GM21390 (cell line): Measurements from ENCODE around the gene POP7.
"Not testable (repeated sequence)": the region's sequence is repeated elsewhere in the genome, so short reads cannot be mapped to it uniquely, and the experiment has no call there.

Experiments
- ATAC-seq: cut with Tn5 transposase; IDR thresholded peaks from one replicate; pipeline ENCODE4 v1.9.1; 2021; ENCODE audit not compliant: unreplicated experiment

The POP7 gene

DNA sequence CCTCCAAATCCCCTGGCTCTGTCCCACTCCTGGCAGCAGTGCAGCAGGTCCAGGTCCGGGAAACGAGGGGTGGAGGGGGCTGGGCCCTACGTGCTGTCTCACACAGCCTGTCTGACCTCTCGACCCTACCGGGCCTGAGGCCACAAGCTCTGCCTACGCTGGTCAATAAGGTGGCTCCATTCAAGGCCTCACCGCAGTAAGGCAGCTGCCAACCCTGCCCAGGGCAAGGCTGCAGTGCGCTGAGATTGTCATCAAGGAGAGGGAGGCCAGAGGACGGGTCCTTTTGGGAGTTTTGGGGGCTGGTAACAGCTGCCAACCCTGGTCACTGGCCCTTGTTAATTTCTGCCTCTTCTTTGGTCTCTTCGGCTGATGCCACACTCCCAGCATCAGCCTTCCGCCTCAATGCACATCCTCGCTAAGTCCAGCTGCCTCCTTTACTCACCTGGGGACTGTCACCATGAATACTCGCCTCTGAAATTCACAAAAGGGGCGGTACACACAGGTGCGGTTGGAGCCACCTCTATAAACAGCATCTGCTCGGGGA lies 17.9 kb downstream of the POP7 start:
- no peak for ATAC-seq

DNA sequence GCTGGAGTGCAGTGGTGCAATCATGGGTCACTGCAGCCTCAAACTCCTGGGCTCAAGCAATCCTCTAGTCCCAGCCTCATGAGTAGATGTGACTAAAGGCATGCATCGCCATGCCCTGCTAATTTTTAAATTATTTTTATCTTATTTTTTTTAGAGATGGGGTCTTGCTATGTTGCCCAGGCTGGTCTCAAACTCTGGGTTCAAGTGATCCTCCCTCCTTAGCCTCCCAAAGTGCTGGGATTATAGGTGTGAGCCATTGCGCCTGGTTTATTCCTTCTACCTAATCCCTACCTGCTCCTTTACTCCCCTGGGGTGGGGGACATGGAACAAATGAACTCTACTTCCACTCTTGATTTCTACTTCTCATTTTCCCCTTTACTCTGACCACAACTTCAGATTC lies 18.4 kb downstream of the POP7 start:
- ATAC-seq, result not testable (repeated sequence)

DNA sequence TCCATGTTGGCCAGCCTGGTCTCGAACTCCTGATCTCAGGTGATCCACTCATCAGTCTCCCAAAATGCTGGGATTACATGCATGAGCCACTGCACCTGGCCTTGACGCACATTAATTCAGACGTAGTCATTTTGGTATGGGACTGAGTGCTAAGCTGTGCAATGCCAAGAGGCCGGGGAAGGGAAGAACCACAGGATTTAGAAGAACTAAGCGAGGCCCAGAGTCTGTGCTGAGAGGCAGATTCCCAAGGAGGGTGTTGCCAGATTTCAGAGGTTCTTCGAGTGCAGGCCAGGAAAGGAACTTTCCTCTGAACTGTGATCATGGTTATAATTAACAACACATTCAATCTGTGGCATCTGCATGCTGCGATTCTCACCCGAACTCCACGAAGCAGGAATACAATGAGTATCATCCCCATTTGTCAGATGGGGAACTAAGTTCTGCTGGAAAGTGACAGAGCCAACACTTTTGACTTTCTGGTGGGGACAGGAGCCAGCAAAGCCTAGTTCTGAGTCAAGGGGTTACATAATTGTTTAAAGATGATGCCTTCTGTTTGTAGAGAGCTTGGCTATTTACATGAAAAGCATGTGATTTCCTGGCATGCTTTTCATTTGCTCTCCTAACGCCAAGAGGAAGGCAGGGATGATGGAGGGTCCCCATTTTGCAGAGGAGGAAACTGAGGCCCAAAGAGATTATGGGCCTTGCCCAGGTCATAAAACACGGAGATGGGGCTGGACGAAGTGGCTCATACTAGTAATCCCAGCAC lies 21.3 kb downstream of the POP7 start:
- no peak for ATAC-seq

DNA sequence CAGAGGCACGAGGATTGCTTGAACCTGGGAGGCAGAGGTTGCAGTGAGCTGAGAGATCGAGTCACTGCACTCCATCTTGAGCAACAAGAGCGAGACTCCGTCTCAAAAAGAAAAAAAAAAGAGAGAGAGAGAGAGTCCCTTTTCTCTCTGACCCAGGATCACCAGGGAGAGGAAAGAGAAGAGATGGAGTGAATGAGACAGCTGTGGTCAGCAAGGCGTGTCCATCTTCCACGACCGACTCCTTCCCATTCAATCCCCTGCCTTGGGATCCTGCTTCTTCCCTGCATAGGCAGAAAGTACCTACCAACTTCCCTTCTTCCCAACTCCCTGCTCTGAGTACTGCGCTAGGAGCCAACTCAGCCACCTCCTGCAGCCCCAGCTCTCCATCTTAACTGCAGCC lies 22.3 kb downstream of the POP7 start:
- ATAC-seq, result no peak

DNA sequence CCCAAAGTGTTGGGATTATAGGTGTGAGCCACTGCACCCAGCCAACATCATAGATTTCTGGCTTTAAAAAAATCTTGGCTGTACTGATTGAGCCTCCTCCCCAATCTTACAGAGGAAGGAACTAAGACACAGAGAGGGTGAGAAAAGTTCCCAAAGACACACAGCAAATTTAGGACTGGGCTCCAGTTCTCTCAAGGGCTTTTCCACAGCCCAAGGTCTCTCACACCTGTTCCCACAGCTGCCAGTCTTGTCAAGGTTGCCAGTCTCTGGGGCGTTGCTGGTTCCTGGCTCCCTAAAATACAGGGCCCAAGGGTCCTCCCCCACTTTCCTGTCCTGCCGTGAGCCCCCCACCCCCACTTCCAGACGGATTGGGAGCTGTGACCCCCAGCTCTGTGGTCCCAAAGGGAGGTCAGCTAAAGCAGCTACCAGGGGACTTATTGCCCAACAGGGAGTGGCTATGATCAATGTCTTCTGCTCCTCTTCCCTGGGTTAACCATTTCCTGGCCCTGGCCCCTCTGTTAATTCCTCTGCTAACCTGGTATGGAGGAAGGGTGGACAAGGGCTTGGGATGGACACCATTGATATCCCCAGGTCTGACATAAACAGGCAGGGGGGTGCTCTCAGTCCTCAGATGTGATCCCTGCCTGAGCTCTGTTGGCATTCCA lies 24.3 kb downstream of the POP7 start:
- no peak for ATAC-seq

DNA sequence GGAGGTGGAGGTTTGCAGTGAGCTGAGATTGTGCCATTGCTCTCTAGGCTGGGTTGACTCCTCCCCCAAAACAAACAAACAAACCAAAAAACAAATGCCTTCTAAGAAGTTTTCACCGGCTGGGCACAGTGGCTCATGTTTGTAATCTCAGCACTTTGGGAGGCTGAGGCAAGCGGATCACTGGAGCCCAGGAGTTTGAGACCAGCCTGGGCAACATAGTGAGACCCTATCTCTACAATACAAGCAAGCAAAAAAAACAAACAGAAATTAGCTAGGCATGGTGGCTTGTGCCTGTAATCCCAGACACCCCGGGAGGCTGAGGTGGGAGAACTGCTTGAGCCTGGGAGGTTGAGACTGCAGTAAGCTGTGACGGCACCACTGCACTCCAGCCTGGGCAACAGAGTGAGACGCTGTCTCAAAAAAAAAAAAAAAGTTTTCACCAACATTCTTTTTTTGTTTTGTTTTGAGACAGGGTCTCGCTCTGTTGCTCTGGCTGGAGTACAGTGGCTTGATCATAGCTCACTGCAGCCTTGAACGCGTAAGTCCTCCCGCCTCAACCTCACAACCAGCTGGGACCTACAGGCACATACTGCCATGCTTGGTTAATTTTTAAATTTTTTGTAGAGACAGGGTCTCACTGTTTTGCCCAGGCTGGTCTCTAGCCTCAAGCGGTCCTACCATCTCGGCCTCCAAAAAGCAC lies 26.2 kb downstream of the POP7 start:
- no peak for ATAC-seq

DNA sequence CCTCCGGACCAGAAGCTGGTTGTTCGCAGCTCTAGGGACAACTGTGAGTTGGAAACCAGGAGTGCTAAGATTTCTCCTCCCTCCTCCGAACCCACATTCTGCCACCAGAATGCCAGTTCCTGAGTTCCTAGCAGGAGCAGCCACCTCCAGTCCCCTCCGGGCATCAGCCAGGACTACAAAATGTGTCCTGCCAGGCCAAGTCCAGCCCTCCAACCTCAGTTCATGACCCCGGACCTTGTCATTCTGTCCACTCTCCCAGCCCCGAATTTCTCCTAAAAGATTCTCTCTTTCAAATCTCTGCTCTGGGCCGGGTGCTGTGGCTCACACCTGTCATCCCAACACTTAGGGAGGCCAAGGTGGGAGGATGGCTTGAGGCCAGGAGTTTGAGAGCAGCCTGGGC lies 29.8 kb downstream of the POP7 start:
- no peak for ATAC-seq

DNA sequence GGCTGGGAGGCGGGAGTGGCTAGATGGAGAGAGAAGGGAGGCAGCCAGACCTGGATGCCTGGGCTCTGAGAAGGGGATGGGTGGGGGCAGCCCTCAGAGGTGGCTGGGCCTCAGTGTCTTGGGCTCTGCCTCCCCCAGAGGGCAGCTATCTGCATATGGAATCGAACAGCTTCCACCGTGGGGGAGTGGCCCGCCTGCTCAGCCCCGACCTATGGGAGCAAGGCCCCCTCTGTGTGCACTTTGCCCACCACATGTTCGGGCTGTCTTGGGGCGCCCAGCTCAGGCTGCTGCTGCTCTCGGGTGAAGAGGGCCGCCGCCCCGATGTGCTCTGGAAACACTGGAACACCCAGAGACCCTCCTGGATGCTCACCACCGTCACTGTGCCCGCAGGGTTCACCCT lies 30.8 kb downstream of the POP7 start:
- no peak for ATAC-seq

DNA sequence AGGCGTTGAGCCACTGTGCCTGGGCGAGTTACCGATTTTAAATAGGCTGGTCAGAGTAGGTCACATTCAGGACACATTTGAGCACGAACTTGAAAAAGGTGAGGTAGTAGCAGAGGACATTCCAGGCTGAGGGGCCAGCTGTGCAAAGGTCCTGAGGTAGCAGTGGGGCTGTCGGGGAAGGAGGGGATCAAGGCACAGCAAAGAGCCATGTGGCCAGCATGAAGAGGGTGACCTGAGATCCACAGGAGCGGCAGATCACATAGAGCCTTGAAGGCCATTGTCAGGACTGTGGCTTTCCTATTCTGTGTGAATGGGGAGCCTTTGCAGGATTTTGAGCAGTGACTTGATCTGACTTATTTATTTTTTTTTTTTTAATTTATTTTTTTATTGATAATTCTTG lies 34.0 kb downstream of the POP7 start:
- ATAC-seq, result no peak

DNA sequence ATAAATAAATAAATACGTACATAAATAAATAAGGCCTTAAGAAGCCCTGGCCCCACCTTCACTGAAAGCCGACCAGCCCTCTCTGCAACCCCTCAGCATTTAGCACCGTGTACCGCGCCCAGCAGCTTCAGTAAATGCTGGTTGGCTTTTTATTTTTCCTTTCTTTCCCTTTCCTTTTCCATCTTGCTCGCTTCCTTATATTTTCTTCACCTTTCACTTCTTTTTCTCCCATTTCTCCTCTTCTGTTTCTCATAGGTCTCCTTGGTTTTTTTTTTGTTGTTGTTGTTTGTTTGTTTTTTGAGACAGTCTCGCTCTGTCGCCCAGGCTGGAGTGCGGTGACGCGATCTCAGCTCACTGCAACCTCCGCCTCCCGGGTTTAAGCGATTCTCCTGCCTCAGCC lies 38.7 kb downstream of the POP7 start:
- ATAC-seq, result no peak

DNA sequence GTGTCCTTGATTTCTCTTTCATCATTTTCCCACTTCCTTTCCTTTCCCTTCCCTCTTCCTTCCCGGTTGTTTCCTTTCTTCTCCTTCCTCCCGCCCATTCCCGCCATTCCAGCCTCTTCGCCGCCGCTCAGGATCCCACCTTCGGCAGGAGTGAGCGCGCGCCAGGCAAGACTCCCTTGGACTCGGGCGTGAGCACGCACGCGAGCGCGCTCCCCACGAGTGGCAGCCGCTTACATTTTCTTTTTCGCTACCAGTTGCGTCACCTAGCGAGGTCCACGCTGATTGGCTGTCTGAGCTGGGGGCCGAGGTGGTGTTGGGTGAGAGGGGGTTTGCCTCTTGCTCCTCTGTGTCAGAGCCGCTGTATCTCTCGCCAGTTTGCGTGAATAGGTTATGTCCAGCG lies 39.3 kb downstream of the POP7 start:
- ATAC-seq, result no peak

DNA sequence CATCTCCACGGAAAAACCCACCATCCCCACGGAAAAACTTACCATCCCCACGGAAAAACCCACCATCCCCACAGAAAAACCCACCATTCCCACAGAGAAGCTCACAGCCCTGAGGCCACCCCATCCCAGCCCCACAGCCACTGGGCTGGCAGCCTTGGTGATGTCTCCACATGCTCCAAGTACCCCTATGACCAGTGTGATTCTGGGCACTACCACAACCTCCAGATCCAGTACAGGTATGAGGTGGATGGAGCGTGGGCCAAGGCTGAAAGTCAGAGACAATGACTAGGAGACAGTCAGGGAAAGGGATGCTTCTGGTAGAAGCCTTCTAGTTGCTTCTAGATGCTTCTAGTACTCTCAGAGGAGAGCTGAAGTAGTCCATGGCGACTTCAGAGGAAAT lies 47.1 kb downstream of the POP7 start:
- ATAC-seq, result no peak

DNA sequence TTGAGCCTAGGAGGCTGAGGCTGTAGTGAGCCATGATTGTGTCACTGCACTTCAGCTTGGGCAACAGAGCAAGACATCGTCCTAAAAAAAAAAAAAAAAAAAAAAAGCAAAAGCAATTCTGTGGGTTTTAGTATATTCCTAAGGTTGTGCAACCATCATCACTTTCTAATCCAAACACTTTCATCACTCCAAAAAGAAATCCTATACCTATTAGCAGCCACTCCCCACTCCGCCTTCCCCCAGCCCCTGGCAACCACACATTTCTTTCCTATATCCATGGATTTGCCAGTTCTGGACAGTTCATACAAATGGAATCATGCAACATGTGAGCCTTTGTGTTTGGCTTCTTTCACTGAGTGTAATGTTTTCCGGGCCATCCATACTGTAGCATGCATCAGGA lies 47.8 kb downstream of the POP7 start:
- ATAC-seq, result no peak
